ENCODE measurements around the gene MYH3.
A peak's percentile ranks its signal among the peaks of the same experiment; 100 is the strongest.
"Not testable (repeated sequence)": the region's sequence is repeated elsewhere in the genome, so short reads cannot be mapped to it uniquely, and the experiment has no call there.

MYH3 gene

DNA sequence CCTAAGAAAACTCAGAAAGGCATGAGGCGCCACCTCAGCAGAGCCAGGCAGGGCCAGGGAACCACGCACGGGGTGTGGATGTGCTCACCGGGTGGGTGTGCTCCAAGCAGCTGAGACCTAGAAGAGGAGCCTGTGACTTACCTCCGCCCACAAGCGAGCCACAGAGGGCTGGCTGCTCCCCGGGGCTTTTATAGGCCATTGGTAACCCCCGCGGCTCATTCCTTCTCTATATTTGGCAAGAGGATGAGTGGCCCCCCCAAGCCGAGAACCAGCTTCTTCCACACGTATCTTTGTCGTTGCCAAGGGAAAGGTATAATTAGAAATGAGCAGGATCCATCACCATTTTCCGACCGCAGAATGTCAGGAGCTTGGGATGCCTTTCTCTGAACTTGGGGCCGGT is at the start of gene MYH3:
MYH3 (minus strand) TSS at position 162 of the 400 bp plus-strand sequence. CDS start 2,245 bp downstream, outside the sequence.
- DNase-seq (ENCODE audit: extremely low read depth in 1 of 2, low read depth in 1 of 2): no peak

DNA sequence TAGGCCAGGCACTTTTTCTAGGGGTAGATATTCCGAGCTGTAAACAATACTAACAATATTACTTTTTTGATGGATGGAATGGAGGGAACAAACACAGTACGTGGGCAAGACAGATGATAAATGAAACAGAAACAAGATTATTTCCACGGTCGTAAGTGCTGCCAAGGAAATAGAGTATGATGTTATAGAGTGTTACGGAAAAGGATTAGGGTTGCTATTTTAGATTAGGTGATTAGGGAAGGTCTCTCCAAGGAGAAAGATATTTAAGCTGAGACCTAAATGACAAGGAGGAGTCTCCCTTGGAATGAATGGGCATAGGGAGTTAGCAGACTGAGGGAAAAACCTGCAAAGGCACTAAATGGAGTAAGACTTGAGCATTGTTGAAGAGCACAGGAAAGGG is 48.6 kb upstream of the MYH3 start:
- DNase-seq (ENCODE audit: extremely low read depth in 1 of 2, low read depth in 1 of 2): no peak

DNA sequence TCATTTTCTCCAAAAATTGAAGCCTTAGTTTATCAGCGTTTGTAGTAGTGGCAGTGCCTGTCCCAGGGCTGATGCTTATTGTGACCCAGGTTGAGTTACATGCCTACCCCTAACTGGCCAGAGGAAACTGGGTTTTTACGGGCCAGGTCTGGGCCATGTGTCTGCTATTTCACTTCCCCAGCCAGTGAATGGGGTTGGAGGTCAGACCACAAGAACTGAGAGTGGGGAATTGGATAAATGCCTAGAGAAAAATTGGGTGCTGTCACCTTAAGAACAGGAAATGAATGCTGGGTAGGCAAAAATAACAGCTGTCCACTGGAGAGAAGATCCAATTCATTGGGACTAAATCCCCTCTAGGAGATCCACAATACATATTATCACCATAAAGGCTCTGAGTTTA is 45.5 kb upstream of the MYH3 start:
- DNase-seq (ENCODE audit: extremely low read depth in 1 of 2, low read depth in 1 of 2): no peak

DNA sequence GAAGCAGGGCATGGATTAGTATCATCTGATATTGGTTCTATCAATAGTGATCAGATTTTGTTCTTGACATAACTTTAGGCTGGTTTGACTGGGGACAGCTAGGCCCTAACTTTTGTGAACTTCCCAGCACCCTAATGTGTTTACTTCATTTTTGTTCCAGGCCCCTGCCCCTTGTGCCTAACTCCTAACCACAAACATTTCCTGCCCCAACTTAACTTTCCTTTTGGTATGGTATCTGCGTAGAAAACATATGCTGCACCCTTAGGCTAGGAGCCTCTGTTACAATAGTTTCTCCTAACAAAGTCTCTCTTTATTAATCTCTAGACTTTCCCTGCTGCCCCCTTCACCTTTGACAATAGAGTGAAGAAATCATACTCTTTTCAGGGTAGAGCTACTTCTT is 42.7 kb upstream of the MYH3 start:
- DNase-seq (ENCODE audit: extremely low read depth in 1 of 2, low read depth in 1 of 2): no peak

DNA sequence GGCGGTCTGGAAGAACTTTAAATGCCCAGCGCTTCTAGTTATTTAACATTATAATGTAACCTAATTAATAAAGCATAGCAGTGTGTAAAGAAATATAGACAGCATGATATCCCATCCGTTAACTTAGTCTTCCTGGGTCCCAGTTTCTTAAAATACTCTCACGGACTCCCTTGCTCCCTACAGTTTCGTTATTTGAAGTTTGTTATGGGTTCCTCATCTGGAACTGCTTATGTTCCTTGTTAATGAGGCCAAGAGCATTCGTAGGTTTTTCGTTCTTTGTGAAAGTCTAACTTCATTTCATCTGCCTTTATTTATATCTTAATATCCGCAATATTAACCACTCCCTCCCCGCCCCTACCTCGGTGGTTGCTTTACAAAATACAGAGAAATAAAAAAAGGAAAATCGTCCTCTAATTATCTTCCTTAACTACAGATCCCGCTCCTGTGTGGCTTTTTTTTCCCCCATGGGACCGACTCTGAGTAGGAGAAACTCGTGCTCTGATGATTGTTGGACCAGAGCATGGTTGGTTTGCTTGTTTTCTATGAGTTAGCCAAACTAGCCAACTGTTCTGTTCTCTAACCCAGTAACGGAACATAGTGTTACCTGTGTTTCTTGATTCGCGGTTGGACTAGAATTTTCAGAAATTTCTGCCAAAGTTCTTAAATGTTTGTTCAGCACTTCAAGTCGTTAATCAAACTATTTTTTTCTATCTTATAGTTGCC is 41.1 kb upstream of the MYH3 start:
- DNase-seq (ENCODE audit: extremely low read depth in 1 of 2, low read depth in 1 of 2): no peak

DNA sequence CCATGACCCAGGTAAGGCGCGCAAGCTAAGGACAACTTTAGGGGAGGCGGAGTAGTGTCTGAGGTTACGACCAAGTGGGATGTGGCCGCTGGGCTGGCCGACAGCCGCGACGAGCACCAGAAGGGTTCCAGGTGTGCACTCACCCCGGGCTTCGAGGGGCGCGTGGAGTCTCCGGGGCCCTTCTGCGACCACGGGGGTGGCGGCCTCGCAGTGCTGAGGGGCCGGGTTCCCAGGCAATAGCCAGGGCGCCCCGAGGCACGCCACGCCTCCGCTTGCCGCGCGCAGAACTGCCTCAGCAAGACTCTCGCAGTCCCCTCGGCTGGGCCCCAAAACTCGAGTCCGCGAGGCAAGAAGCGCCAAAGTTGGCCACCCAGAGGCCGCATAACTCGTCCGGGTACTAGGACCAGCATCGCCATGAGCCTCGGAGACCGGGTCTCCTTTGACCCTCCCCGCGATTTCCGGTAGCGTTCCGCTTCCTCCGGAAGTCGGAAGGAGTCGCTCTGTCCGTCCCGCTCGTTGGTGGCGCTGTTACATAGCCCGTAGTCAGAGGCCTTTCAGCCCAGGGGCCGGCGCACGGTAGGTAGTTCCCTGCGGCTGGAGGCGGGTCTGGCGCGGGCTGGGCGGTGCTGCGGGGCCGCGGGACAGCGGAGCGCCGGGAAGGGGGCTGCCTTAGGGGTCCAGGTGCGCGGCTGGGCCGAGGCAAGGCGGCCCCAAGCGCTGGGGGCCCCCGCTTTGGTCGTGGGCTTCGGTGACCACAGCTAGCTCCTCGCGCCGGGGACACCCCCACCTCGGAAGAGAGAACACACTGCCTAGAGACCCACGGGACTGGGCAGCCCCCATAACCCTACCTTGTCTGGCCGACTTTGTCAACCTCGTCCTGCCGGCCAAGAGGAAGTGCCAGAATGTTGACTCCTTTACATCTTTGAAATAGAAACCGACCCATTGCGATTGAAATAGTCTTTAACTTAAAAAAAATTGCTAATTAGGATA is 40.3 kb upstream of the MYH3 start, which contains the start of the genes ADPRM and SCO1:
ADPRM (plus strand) TSS at position 503 of the 990 bp plus-strand sequence. CDS start 7,333 bp downstream, outside the sequence.
SCO1 (minus strand) TSS at position 442 of the 990 bp plus-strand sequence; CDS start at position 416, 26 bp downstream.
- DNase-seq (ENCODE audit: extremely low read depth in 1 of 2, low read depth in 1 of 2): peak; percentile 78 to 89

DNA sequence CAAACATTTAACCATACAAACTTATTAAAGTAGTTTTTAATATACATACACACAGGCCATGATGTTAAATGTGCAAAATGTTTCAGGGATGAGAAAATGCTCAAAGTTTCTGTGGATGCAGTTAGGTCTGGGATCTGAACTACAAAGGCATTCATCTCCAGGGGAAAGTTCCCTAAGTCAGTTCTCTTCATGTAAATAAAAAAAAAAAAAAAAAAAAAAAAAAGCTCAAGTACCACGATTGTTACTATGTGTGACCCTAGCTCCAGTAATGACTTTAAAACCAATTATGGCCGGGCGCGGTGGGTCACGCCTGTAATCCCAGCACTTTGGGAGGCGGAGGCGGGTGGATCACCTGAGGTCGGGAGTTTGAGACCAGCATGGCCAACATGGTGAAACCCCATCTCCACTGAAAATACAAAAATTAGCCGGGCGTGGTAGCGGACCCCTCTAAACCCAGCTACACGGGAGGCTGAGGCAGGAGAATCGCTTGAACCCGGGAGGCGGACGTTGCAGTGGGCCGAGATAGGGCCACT is 38.8 kb upstream of the MYH3 start:
- DNase-seq (ENCODE audit: extremely low read depth in 1 of 2, low read depth in 1 of 2): not testable (repeated sequence)

DNA sequence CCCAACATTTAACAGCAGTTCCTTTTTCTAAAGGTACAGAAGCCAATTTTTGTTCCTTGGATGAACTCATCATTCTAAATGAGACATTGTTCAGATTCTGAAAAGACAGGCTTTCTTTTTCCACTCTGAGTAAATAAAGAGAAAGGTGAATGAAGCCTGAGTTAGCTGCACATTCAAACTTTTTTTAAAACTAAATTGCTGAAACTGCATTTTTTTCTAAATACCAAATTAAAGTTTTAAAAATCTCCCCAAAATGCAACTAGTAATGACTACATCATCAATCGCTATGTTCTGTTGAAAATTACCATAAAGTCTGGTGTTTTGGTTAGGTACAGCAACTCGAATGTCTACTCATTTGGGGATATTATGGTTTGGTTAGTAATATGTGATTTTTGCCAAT is 30.4 kb upstream of the MYH3 start:
- no peak for DNase-seq (ENCODE audit: extremely low read depth in 1 of 2, low read depth in 1 of 2)

DNA sequence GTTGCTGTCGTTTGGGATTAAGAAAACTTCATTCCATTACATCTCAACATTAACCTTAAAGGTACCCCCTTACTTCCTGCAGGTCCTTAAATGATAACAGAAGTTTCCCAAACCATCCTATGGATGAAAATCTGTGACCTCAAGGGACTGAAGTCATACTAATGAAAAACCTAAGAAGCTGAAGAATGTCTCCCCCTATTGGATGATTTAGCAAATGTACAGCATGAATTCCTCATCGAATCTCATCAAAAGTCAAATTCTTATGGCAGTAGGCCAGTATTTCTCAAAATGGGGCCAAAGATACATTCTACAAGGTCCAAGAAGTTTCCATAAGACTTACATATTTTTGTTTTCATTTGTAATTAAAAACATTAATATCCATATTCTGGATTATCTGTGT is 26.7 kb upstream of the MYH3 start:
- DNase-seq (ENCODE audit: extremely low read depth in 1 of 2, low read depth in 1 of 2): no peak

DNA sequence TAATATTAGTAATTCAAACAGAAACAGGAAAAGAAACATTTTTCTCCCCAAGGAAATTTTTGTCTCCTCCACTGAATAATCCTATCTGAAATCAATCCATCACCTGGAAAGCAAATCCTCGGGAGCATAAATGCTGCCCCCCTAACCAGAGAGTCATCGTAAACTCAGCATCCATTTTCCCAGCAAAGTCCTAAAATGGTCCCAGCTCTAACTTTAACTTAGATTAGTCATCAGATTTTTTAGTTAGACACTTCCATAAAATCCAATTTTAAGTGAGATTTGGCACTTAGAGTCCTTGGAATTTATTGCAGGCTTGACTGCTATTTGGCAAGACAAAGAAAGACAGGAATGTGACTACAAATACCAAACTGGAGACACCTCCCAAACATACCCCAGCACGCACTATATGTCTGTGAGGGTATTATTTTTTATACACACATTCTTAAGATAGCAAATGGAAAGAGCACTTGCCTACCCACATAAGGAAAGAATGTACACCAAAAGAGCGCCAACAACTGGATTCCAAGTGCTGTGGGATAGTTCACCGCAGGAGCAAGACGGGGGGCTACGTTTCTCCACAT is 24.8 kb upstream of the MYH3 start:
- no peak for DNase-seq (ENCODE audit: extremely low read depth in 1 of 2, low read depth in 1 of 2)

DNA sequence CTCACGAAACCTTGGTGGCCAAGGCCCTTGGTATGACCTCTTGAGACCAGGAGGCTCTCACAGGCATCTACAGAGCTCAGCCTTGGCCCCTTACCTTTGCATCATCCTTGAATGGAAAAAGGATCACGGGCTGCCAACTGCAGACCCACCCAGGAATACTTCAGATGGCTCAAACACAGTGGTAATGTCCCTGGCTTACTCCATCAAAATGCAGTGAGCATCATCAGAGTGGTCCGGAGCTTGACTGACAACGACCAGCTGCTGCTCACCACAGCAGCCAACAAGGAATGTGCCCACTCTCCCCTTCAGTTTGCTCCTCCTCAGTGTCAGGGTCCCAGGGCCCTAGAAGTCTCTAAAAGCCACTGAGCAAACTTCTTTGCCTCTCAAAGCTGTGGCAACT is 17.6 kb upstream of the MYH3 start:
- DNase-seq (ENCODE audit: extremely low read depth in 1 of 2, low read depth in 1 of 2): no peak

DNA sequence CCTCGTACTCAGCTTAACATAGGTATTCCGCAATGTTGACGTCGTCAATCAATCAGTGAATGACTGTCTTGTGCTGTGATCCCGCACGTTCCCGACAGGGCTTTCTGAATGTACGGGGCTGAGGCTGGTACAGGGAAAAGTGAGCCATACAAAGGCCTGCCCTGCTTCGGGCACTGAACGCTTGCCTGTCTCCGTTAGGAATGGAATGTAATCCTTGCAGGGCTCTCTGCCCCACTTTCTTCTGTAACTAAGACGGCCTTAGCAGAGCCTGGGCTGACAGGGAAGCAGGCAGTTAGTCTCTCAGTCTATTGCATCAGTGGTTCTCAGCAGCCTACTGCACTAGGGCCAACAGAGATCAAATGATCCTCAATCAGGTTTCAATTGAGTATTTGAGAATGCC is 16.2 kb upstream of the MYH3 start:
- DNase-seq (ENCODE audit: extremely low read depth in 1 of 2, low read depth in 1 of 2): no peak

DNA sequence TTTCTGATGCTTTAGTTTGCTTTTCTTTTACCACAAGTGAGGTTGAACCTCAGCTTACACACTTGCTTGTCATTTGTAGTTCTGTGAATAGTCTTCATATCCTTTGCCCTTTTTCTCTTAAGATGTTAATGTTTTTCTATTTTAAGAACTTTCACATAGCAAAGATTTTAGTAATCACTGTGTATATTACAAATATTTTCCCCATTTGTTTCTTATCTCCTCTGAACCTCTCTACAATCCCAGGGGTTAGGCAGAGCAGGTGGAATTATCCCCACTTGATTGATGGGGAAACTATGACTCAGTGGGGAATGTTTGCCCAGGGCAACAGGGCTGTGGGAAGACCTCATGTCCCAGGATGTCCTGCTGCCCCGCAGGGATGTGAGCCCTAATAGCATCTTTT is 11.7 kb upstream of the MYH3 start:
- no peak for DNase-seq (ENCODE audit: extremely low read depth in 1 of 2, low read depth in 1 of 2)

DNA sequence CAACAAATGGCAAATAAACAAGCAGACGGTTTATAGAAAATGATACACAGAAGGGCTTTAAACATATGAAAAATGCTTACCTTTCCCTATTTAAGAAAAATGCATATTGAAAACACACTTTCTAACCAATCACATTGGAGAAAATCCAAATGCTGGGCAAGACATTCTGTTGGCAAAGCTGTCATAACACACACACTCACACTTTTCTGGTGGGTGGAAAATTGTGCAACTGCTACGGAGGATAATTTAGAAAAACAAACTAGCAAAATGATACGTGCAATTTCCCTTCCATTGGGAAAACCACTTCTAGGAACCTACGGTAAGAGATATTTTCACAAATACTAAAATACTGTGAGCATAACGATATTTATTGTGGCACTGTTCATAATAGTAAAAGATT is 9.8 kb upstream of the MYH3 start:
- no peak for DNase-seq (ENCODE audit: extremely low read depth in 1 of 2, low read depth in 1 of 2)

DNA sequence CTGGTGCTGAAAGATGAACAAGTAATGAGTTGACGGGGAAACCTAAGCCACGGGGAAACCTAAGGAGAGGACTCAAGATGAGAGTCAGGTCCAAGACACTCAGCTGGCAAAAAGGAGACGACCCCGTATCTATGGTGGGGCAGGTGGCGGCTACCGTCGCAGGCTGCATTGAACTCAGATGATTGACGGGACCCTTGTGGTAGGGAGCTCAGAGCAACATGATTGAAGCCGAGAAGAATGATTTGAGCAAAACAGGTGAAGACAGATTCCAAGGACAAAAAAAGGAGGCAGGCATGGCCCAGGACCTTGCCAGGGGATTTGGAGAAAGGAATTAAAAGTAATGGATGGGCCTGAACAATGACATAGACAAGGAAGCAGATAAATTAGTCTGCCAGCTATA is 7.5 kb upstream of the MYH3 start:
- no peak for DNase-seq (ENCODE audit: extremely low read depth in 1 of 2, low read depth in 1 of 2)

DNA sequence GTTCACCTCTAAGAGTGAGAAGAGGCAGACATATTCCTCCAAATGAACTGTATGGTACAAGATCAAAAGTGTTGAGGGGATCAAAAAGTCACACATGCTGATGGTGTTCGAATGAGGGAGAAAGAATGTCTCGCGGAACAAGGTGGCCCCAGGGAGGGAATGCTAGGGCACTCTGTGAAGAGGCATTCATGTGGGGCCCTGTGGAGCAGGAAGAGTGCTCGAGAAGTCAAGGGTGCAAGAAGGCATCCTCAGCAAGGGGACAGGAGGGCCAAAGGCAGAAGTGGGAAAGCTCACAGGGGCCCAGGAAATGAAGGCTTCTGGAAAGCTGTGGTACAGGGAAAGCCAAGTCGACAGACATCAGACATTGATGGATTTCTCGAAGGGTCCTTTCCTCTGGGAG is 6.1 kb upstream of the MYH3 start:
- no peak for DNase-seq (ENCODE audit: extremely low read depth in 1 of 2, low read depth in 1 of 2)

DNA sequence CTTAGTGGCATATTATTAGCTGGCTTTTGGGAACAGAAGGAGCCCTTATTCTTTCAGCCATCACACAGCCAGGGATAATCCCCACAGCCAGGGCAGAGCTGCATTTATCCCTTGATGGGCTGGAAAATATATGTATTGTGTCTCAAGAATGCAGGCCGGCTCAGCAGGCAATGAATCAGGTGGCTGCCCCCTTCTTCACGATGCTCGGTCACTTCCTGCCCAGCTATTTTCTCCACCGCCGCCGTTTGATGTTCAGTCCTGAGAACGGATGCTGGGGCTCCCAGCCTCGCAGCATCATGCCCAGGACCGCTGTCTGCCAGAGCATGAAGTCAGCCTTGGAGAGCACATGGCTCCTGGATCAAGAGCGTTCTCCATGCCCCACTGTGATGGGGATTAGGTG is 4.3 kb upstream of the MYH3 start:
- DNase-seq (ENCODE audit: extremely low read depth in 1 of 2, low read depth in 1 of 2): no peak

DNA sequence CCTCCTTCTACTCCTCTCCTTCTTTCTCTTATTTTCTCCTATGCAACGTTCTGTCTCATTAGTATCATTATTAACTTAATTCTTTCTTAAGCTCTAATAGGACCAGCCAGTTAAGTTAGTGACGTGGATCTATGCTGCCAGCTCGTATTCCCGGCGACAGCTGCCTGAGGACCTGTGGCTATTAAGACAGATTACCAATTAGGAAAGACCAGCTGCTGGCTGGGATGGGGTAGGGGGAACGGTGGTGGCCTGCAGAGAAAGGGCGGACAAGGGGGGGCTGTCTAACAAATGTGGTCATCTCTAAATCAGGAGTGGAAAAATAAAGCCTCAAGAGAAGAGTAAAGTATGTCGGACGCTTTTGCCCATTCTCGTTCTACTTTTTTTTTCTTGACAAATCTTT is 770 bp upstream of the MYH3 start:
- DNase-seq (ENCODE audit: extremely low read depth in 1 of 2, low read depth in 1 of 2): no peak

DNA sequence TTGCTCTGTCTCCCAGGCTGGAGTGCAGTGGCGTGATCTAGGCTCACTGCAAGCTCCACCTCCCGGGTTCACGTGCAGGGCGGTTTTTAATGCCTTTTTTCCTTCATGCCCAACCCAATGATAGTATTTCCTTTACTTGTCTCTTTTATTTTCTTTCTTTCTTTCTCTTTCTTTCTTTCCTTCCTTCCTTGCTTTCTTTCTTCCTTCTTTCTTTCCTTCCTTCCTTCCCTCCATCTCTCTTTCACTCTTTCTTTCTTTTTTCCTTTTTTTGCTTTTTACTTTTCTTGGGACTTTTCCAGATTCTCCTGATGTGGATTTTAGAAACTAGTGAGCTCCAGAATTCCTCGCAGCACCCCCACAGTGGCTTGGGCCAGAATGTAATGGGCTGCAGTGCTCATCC is 3.1 kb downstream of the MYH3 start:
- no peak for DNase-seq (ENCODE audit: extremely low read depth in 1 of 2, low read depth in 1 of 2)

DNA sequence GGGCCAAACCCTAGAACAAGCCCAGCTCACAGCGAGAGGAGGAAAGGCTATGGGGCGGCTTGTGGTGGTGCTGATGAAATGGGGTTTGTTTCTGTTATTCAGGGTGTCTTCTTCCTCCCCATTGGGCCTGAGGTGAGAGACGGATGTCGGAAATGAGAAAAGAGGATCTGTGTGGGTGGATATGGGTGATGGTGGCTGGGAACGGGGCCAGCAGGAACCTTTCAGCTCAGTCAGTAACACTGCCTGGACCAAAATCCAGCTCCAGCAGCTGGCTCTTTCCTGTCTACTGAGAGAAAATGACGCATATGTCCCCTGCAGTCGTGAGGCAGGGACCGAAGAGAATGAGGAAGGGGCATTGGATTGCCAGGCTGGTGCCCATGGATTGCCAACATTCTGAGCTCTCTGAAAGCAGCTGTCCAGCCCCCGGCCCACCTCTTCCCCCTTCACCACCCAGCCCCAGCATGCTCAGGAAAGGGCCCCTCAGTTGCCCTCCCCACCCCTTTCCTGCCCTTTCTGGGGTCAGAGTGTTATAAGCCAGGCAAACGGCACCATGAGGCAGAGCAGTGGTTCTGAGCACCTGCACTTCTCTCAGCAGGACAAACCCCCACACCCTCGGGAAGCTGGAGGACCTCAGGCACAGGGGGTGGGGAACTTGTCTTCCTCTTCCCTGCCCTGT is 4.0 kb downstream of the MYH3 start:
- DNase-seq (ENCODE audit: extremely low read depth in 1 of 2, low read depth in 1 of 2): no peak

DNA sequence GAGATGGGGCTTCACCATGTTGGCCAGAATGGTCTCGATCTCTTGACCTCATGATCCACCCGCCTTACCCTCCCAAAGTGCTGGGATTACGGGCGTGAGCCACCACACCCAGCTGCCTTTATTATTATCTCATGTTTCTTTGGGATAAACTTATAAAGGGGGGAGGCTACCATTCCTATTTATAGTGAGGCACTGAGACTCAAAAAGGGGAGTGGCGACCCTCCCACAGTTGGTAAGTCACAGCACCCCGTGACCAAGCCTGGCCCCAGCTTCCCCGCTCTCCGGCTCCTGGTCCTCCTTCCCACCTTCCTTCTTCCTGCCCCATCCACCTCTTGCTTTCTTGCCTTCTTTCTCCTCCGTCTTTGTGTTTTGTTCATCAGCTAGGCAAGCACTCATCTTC is 5.2 kb downstream of the MYH3 start:
- DNase-seq (ENCODE audit: extremely low read depth in 1 of 2, low read depth in 1 of 2): no peak

All from stimulated activated CD8-positive, alpha-beta memory T cell treated with anti-CD3 and anti-CD28 coated beads, Interleukin-7, amount 100 ng/mL, for 48 hours (primary cell).